ACHN (cell line): ENCODE data around the gene RAB20.
"Not testable (repeated sequence)": the region's sequence is repeated elsewhere in the genome, so short reads cannot be mapped to it uniquely, and the experiment has no call there.

ENCODE experiments used
- DNase-seq: peaks from one replicate; pipeline ENCODE4 v3.0.0-alpha.2; 2015
- in situ Hi-C: cut with HindIII; loops from 2 replicates; pipeline ENCODE4 v1.10.0; 2017; ENCODE audit warnings: low sequenced_read_pairs, low pct_ligation_motif_present, low pct_unique_long_range_greater_than_20kb

Gene RAB20, protein sequence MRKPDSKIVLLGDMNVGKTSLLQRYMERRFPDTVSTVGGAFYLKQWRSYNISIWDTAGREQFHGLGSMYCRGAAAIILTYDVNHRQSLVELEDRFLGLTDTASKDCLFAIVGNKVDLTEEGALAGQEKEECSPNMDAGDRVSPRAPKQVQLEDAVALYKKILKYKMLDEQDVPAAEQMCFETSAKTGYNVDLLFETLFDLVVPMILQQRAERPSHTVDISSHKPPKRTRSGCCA

DNA sequence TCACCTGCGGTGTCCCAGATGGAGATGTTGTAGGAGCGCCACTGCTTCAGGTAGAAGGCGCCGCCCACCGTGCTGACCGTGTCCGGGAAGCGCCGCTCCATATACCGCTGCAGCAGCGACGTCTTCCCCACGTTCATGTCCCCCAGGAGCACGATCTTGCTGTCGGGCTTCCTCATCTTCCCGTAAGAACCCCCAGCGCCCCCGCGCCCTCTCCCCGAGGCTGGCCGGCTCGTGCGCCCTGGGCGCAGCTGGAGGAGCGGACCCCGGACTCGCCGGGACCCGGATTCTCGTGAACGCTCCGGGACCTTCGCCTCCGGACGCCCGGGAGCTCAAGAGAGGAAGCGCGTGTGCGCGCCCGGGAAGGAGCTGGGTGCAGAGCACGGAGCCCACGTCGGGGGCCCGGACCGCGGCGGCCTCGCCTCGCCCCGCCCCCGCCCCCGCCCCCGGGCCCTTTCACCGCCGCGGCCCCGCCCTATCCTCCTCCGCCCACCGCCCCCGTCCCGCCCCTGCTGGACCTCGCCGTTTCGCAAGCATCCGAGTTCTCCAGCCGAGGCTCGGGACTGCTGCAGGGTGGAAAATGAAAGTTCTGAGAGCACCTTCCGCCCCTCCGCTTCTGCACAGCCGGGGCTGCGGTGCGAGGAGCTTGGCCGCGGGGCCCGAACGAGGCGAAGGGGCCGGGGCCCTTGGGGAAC, at the start of gene RAB20:
TSS of gene RAB20 (minus strand) at position 379 of the 692 bp plus-strand sequence. CDS start at position 176, 203 bp downstream.
- peak; percentile 83 for DNase-seq
- in situ Hi-C loops, result no loop called here

DNA sequence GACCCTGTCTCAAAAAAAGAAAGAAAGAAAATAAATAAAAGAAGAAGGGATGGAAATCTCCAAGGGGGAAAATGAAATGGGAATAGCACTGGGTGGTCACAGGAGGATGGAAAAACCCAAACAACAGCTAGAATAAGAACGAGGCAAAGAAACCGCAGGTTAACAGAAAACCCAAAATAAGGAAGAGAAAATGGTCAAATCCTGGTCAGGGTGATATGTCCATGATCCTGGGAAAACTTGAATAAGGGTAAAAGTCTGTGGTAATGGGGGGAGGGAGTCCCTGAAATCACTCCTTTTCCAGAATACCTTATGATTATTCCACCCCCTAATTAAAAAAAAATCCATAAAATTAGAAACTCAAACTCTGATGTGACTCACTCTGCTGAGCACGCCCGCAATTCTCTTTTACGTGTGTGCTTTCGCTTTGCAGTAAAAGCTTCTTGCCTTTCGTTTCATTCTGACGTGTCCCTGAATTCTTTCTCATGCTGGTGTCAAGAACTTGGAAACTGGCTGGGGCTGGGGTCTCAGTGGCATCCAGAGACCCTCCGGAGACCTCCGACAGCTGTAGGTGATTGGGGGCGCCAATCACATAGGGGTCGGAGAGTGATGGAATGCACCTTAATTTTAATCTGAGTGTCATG, 49.6 kb upstream of the RAB20 start:
- in situ Hi-C loops, result no loop called here
- no peak for DNase-seq

DNA sequence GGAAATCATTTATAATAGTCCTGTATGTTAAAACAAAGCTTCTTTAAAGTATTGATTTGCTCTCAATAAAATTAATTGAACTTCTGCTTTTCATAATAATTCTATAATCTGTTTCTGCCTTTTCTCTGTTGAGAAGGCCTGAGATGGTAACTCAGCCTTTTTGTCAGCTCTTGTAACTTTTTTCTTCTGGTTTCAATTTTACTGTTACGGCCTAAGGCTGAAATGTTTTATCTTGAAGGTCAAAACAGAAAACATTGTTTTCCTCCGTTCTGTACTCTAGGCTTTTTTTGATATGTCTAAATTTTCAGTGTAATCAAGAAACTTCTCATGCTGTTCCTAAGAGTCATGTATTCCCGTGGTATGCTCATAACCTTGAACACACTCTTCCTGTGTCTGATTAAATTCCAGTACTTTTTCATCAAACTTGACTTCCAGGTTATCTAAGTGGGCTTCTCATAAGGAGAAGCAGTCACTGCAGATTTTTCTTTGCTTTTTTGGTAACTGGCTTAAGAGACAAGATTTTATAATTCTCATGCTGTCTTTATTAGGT, 46.2 kb upstream of the RAB20 start:
- in situ Hi-C loops, result no loop called here
- no peak for DNase-seq

DNA sequence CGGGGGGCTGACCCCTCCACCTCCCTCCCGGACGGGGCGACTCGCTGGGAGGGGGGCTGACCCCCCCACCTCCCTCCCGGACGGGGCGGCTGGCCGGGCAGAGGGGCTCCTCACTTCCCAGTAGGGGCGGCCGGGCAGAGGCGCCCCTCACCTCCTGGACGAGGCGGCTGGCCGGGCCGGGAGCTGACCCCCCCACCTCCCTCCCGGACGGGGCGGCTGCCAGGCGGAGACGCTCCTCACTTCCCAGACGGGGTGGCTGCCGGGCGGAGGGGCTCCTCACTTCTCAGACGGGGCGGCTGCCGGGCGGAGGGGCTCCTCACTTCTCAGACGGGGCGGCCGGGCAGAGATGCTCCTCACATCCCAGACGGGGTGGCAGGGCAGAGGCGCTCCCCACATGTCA, 44.8 kb upstream of the RAB20 start:
- in situ Hi-C loops, DNase-seq: not testable (repeated sequence)

DNA sequence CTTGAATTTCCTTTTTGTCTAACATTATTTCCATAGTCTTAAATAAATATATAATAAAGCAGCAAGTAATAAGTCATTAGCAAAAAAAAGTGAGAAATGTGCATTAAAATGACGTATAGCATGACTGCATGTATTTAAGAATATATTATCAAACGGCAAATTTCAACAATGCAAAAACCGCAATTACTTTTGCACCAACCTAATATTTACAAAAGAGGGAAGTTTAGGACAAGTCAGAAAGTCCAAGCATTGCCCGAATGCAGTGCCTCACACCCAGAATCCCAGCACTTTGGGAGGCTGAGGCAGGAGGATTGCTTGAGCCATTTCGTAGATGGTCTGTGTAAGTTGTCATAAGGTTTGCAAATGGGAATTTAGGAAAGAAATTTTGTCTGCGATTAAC, 43.6 kb upstream of the RAB20 start:
- in situ Hi-C loops, result no loop called here
- no peak for DNase-seq

DNA sequence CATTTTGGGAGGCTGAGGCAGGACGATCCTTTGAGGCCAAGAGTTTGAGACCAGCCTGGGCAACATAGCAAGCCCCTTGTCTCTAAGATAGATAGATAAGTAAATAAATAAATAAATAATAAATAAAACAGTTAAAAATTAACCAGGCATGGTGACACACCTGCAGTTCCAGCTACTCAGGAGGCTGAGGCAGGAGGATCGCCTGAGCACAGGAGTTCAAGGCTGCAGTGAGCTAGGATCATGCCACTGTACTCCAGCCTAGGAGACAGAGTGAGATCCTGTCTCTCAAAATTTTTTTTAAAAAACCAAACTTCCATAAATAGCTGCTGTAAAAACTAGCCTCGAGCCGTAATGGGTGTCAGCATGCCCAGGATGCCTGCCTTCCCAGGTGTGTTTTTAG, 39.5 kb upstream of the RAB20 start:
- no peak for DNase-seq
- in situ Hi-C loops, result no loop called here

DNA sequence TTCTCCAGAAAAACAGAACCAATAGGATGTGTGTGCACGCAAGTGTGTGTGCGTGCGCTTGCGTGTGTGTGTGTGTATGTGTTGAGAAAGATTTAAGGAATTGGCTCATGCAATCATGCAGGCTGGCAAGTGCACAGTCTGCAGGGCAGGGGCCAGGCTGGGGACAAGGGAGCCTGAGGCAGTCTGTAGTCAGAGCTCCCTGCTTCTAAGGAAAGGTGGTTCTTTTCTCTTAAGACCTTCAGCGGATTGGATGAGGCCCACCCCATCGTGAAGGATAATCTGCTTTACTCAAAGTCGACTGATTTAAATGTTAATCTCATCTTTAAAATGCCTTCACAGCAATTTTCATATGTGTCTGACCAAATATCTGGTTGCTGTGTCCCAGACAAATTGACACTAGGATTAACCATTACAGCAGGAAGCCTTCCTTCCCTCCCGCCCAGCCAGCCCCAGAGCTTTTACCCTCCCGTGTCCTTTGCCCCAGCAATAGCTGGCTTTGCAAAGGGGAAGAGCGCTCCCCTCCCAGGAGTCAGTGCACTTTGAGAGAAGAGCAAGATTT, 38.8 kb upstream of the RAB20 start:
- DNase-seq, result no peak
- in situ Hi-C loops, result no loop called here

DNA sequence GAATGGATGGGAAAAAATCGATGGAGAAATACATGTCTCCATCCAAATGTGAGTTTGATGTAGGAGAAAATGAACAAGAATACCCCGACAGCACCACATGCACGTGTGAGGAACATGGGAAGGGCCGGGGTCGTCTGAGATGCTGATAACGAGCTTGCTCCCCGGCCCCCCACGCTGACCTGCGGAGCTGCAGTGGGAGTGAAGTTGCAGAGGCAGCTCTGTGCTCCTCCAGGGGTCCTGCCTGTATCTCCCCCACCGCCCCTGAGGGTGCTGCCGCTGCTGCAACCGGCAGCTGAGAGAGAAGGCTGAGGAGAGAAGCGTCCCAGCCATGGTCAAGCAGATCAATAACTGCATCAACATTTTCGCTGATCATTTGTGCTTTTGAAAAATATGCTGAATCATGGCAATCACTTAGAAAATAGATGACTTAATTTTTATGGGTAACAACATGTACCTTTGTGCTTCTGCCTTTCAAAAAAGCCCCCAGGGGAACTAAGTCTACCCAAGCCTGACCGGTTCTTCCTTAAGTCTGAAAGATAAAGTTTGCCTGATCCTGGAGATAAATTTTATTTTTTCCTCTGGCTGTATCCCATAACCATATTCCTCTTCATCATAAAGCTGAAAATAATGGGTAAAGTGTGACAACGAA, 35.6 kb upstream of the RAB20 start:
- DNase-seq, result no peak
- in situ Hi-C loops, result no loop called here

DNA sequence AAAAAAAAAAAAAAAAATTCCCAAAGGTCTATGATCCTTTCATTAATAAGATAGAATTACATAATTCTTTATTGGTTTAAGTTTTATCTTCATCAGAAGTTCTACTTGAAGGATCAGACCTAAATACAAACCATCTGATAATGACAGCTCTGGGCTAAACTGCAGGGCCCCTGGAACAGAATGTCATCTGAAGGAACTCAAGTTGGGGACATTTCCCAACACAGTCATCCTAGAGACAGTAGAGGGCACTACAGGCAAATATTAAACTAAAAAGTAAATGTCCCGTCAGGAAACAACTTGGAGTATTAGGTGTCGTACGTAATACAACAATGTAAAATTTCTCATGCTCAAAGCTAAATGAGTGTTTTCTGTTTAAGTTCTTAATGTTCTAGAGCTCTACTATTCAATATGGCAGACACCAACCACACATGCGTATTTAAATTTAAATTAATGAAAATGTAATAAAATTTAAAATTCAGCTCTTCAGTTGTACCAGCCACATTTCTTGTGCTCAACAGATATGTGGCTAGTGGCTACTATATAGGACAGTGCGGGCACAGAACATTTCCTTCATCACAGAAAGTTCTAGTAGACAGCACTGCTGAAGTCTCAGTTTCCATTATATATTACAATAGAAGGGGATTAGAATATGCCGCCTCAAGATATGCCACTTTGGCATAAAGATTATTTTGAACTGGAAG, 32.1 kb upstream of the RAB20 start:
- DNase-seq, result peak; percentile 62
- in situ Hi-C loops, result no loop called here

DNA sequence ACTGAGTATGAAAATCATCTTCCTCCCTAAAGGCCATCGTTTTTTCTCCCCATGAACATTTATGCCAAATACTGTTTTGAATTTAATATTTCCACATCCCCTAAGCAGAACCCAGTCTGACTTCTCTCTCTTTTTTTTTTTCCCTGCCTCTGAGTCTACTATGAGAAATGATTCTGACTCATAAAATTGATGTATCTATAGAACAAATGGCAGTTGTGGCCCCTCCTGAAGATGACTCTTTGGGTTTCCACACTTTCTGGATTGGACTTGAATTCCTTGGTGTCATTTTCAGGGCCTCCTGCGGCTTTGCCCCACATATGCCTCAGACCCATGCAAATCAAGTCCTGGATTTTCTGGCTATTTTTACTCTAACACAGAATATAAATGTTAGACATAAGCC, 31.1 kb upstream of the RAB20 start:
- no peak for DNase-seq
- in situ Hi-C loops, result no loop called here

DNA sequence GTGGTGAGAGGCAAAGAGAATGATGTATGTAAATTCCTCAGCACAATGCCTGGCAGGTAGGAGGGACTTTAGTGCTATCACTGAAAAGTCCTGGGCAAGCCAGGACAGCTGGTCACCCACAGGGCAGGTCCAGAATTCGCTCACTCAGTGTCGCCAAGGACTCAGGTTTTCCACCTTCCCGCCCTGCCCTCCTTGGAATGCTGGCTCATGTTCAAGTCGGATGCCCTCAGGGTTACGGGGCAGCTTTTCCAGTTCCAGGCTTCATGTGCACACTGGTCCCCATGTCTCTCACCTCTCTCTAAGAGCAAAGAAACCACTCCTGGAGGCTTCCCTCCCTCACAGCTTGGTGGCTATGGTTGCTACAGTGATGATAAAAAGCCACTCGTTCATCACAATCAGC, 29.1 kb upstream of the RAB20 start:
- DNase-seq, result no peak
- in situ Hi-C loops, result no loop called here

DNA sequence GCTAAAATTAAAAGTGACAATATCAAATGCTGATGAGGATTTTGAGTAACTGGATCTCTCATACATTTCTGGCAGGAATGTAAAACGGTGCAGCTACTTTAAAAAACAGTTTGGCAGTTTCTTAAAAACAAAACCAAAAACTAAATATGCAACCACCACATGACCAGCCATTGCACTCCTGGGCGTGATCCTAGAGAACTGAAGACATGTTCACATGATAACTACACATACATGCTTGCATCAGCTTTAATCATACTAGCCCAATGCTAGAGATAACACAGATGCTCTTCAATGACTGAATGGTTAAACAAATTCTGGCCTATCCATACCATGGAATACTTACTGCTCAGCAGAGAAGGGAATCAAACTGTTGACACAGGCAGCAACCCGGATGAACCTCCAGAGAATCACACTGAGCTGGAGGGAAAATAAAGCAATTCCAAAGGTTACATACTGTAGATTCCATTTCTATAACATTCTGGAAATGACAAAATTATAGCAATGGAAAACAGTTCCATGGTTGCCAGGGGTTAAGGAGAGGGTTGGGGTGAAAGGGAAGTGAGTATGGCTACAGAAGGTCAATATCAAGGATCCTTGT, 28.4 kb upstream of the RAB20 start:
- no peak for DNase-seq
- in situ Hi-C loops, result no loop called here

DNA sequence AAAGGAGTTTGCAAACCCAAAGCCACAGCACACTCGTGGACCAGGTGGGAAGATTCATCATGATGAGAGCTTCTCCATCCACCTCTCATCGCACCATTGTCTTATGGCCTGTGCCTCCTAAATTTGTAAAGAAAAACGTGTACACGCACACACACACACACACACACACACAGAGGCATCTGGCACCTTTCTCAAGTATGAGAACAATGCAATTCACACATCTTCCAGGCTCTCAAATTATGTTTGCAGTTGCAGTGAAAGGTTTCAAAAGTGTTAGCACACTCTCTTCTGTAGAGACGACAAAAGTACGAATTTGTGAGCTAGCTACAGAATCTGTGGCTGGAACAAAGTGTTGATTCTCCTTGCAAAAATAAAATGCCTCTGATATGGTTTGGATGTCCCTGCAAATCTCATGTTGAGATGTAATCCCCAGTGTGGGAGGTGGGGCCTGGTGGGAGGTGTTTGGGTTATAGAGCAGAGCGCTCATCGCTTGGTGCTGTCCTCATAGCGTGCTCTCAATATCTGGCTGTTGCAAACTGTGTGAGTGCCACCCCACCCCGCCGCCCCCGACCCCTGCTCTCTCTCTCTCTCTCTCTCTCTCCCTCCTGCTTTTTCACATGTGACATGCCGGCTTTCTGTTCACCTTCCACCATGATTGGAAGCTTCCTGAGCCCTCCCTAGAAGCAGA, 21.8 kb upstream of the RAB20 start:
- no peak for DNase-seq
- in situ Hi-C loops, result no loop called here

DNA sequence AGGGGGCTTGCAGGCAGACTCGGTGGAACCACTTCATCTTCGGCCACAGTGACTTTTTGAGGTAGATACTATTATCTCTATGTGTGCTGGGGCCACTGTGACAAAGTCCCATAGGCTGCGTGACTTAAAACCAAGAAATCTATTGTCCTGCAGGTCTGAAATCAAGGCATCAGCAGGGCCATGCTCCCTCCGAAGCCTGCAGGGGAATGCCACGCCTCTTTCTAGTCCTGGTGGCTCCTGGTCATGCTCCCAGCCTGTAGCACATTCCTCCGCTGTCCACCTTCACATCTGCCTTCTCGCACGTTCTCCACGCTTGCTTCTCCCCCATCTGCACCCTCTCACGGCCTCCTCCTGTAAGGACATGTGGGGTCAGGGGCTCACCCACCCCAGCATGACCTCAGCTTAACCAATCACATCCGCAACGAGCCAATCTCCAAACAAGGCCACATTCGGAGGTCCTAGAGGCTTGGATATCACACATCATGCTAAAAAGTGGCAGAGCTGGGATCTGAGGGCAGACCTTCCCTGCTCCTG, 21.0 kb upstream of the RAB20 start:
- in situ Hi-C loops, result no loop called here
- no peak for DNase-seq

DNA sequence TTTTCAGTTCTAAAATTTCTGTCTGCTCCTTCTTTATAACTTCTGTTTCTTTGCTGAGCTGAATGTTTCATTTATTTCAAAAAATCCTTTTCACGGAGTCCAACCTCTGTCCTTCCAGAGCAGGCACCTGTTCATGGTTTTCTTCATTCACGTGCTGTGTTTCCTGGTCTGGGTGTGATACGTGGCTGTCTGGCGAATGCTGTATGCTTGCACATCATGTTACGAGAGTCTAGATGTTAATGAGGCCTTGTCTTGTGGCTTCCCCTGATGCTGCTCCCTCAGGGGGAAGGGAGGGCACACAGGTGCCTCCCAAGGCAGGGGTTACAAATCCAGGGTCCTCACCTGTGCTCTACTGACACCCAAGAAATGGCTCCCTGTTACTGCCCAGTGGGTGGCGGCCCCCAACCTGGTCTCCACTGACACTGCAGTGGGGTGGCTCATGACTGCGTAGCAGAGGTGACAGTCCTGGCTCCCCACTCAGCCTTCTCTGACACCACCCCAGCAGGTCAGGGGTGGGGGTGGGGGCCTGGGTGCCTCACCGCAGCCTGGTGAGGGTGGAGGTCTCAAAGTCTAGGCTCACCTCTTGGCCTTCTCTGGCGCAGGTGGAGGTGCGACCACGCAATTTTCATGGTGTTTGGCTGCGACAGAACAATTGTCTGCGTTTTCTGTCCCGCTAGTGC, 20.1 kb upstream of the RAB20 start:
- no peak for DNase-seq
- in situ Hi-C loops, result no loop called here

DNA sequence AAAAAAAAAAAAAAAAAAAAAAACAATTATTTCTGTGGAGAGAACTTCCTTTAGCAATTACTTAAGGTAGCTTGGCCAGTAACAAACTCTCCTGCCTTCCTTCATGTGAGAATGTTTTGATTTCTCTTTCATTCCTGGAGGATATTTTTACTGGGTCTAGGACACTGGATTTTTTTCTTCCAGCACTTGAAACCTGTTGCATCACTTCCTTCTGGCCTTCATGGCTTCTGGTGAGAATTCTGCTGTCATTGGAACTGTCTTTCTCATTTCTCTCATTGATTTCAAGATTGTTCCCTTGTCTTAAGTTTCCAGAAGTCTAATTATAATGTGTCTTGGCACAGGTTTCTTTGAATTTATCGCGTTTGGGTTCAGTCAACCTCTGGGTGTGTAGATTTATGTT, 19.3 kb upstream of the RAB20 start:
- in situ Hi-C loops, result no loop called here
- no peak for DNase-seq

DNA sequence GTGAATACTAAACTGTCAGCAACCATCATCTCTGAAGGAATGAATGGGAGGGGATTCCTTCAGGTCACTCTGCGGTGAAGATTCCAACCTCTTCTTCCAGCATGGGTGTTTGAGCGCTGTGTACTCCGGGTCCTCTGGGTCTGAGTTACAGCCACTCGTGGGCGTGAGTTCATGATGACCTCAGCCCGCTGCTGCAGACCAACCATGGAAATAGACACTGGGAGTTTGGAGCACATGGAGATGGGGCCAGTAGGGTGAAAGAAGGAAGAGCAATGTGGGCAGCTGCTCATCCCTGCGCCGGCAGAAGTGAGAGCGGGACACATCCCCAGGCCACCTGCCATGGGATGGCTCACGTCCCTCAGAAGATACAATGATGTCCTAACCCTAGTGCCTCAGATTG, 16.8 kb upstream of the RAB20 start:
- no peak for DNase-seq
- in situ Hi-C loops, result no loop called here
